ENCODE measurements around the gene MICU1.
A peak's percentile ranks its signal among the peaks of the same experiment; 100 is the strongest.
"Not testable (repeated sequence)": the region's sequence is repeated elsewhere in the genome, so short reads cannot be mapped to it uniquely, and the experiment has no call there.

MICU1 gene

DNA sequence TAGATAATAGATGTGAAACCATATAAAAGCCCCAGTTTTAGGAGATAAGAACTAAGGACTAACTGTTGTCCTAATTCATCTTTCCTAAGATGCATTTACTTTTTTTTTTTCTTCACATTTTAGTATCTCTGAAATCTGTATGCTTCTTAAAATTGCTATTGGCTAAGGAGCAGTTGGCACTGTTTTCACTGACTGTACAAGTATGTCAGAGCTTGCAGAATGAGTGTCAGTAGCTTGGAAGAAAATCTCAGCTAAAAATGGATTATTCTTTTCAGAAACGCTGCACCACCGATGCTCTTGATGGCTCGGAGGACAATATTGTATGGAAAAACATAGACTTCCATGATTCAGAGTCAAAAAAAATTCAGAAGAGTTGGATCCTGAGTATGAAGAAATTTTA lies 180.0 kb downstream of the MICU1 start:
- no peak for DNase-seq (ENCODE audit: low spot score)

DNA sequence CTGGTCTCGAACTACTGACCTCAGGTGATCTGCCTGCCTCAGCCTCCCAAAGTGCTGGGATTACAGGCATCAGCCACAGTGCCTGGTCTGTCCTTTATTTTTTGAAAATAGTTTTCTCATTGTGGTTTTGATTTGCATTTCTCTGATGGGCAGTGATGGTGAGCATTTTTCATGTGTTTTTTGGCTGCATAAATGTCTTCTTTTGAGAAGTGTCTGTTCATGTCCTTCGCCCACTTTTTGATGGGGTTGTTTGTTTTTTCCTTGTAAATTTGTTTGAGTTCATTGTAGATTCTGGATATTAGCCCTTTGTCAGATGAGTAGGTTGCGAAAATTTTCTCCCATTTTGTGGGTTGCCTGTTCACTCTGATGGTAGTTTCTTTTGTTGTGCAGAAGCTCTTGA lies 182.9 kb downstream of the MICU1 start:
- DNase-seq (ENCODE audit: low spot score), result not testable (repeated sequence)

DNA sequence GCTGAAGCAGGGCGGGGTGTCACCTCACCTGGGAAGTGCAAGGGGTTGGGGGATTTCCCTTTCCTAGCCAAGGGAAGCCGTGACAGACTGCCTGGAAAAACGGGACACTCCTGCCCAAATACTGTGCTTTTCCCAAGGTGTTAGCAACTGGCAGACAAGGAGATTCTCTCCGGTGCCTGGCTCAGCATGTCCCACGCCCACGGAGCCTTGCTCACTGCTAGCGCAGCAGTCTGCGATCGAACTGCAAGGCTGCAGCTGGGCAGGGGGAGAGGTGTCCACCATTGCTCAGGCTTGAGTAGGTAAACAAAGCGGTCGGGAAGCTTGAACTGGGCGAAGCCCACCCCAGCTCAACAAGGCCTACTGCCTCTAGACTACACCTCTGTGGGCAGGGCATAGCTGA lies 190.3 kb downstream of the MICU1 start:
- no peak for DNase-seq (ENCODE audit: low spot score)

- DNase-seq (ENCODE audit: low spot score), result not testable (repeated sequence)
Observed at GRCh38 chr10:72430936-72431335, 194.9 kb downstream of the MICU1 start.

- no peak for DNase-seq (ENCODE audit: low spot score)
Observed at GRCh38 chr10:72429931-72430330, 195.9 kb downstream of the MICU1 start.

DNA sequence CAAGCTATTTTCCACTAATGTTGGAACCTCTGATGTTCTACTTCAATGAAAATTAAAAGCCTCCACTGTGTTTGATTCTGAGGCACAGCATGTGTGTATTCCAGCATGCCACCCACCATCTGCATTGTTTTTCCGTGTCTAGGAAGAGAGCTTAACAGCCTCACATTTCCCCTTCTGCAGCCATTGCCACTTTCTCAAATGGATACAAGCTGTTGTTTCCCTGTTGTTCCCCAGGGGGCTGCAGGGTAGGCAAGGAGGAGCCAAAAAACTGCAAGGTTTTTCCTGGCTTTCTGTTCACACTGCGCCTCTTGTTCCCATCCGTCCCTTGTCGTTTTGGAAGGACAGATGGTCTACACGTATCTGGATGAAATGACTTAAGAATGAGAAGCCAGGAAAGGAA lies 198.9 kb downstream of the MICU1 start:
- DNase-seq (ENCODE audit: low spot score), result no peak

GRCh38 chr10:72425133-72425532 lies 200.7 kb downstream of the MICU1 start:
- DNase-seq (ENCODE audit: low spot score), result no peak

- no peak for DNase-seq (ENCODE audit: low spot score)
Observed at GRCh38 chr10:72424561-72424960, 201.3 kb downstream of the MICU1 start.

DNA sequence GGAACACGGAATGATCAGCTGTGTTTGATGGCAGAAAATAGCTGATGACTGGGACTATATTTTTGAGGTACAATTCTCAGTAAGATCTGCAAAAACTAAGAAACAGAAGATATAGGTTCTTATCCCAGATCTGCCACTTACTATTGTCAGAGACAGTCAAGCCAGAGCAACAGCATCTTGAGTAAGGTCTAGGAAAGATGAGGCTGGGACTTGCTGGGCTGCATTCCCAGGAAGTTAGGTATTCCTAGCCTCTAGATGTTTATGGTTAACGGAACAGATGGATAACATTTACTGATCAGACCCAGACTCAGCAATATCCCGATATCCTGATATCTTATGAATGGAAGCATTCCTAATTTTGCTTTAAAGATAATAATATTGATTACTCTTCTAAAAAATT lies 202.5 kb downstream of the MICU1 start:
- no peak for DNase-seq (ENCODE audit: low spot score)

DNA sequence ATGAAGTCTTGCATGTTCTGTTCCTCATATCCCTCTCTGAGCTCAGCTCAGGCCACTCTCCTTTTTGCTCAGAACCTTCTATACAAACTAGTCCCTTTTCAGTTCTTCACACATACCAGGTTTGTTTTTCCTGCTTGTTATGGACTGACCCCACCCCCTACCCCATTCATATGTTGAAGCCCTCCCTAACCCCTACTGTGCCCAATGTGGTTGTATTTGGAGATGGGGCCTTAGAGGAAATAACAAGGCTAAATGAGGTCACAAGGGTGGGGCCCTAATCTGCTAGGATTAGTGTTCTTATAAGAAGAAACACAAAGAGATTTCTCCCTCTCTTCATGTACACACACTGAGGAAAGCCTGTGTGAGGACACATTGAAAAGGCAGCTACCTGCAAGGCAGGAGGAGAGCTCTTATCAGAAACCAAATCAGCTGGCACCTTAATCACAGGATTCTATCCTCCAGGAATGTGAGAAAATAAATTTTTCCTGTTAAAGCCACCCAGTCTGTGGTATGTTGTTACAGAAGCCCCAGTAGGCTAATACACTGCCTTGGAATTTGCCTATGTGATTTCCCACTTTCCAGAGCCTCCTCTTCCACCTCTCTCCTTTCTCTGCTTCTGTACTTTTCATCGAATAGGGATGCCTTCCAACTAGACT lies 203.9 kb downstream of the MICU1 start:
- no peak for DNase-seq (ENCODE audit: low spot score)

DNA sequence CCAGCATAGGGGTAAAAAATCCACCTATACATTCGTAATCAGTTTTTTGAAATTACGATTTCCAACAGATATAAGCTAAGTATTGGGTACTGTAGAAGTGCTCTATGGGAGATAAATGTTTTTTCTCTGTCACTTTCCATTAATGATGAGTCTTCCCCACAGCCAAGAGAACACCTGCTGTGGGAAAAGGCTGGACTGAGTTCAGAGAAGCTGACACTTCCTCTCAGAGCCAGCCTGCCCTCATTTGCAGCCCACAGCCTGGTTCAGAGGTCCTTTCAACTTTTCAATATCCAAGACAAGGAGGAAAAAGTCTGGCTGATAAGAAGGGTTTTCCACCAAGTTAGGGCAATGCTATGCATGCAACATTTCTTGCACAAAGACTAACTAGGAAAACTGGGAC lies 206.6 kb downstream of the MICU1 start:
- no peak for DNase-seq (ENCODE audit: low spot score)

GRCh38 chr10:72418679-72419078 lies 207.2 kb downstream of the MICU1 start:
- DNase-seq (ENCODE audit: low spot score), result no peak

GRCh38 chr10:72417971-72418370 lies 207.9 kb downstream of the MICU1 start:
- DNase-seq (ENCODE audit: low spot score), result no peak

DNA sequence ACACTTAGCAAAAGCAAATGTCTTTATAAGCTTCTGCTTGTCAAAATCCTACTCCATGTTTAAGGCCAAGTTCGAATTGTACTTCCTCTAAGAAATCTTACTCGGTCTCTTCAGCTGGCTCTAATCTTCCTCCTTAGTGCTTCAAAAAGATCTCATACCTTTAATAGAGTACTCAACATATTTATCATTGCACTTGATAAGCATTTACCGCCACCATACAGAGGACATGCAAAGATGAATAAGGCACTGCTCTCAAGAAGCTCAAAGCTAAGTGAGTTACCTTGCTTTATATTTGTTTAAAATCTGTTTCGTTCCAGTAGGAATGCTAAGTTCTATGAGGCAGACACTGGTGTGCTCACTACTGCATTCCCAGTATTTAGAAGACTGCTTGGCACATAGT lies 209.2 kb downstream of the MICU1 start:
- no peak for DNase-seq (ENCODE audit: low spot score)

GRCh38 chr10:72414642-72415041 lies 211.2 kb downstream of the MICU1 start:
- no peak for DNase-seq (ENCODE audit: low spot score)

GRCh38 chr10:72409167-72409566 lies 216.7 kb downstream of the MICU1 start:
- no peak for DNase-seq (ENCODE audit: low spot score)

DNA sequence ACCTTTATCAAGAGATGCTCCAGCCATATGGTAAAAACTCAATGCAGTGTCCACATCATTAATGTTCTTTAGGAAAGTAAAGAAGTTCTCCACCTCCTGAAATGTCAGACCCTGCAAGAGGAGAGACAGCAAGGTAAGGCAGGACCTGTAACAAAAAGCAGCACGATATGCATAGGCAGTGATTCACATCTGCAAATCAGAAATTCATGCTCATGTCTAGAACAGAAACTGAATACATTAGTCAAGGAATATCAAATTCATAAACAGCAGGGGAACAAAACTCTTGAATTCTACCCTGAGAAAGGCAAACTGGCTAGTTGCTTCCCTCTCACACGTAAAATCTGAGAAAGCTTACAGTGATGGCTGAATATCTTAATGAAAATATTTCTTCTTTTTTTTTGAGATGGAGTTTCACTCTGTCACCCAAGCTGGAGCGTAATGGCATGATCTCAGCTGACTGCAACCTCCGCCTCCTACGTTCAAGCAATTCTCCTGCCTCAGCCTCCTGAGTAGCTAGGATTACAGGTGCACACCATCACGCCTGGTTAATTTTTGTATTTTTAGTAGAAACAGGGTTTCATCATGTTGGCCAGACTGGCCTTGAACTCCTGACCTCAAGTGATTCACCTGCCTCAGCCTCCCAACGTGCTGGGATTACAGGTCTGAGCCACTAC lies 217.8 kb downstream of the MICU1 start:
- DNase-seq (ENCODE audit: low spot score), result no peak

DNA sequence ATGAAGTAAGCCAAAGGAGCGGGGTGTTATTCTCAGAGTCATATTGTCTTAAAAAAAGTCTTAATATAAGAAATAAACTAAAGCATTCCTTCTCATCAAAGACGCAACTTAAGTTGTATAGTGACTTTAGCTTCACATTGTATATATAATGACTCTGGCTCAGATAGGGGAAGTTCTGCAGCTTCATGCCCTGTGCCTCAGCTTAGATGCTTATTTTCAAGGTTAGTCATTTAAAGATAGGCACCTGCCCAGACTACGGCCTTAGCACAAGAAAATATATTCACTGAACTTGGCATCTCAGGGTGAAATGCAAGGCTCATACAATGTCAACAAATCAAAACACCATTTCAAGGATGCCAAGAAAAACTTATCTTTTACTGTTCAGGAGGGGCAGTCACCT lies 218.4 kb downstream of the MICU1 start:
- DNase-seq (ENCODE audit: low spot score), result no peak

GRCh38 chr10:72395581-72395980 lies 230.3 kb downstream of the MICU1 start:
- DNase-seq (ENCODE audit: low spot score), result peak; percentile 10

DNA sequence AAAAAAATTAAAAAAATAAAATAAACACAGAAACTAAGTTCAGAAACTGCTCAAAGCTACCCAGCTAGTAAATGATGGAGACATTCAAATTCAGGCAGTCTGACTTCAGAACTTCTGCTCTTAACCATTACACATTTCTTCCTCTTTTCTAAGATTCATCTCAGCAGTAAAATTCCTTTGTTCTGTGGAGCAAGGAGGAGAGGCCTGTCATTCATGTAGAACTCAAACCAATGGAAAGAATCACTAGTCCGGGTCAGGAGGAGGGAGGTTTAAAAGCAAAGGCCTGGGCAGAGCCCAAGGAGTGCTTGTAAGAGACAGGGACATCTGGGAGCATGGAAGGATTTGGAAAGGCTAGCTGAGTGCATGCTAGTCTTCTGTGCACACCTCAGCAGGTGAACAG lies 233.3 kb downstream of the MICU1 start:
- DNase-seq (ENCODE audit: low spot score), result no peak

- no peak for DNase-seq (ENCODE audit: low spot score)
Observed at GRCh38 chr10:72390764-72391163, 235.1 kb downstream of the MICU1 start.

- DNase-seq (ENCODE audit: low spot score), result peak; percentile 65
Observed at GRCh38 chr10:72389716-72390115, 236.2 kb downstream of the MICU1 start.

GRCh38 chr10:72389014-72389413 lies 236.9 kb downstream of the MICU1 start:
- no peak for DNase-seq (ENCODE audit: low spot score)

- no peak for DNase-seq (ENCODE audit: low spot score)
Observed at GRCh38 chr10:72388062-72388461, 237.8 kb downstream of the MICU1 start.

Measured in SK-N-DZ (cell line).